ENCODE data around the gene KANSL1. TPM values are rescaled to one million over a fixed set of nuclear protein-coding genes. Genes with fewer than 3 reads are reported as not detected.
"Not testable (repeated sequence)": the region's sequence is repeated elsewhere in the genome, so short reads cannot be mapped to it uniquely, and the experiment has no call there.

The KANSL1 gene
- total RNA-seq, 1 donor from 2014 or later = 102 TPM

- Mint-ChIP-seq H3K4me3 (ENCODE audit: unreplicated experiment) (no peak overlapping the region), H3K4me1 (ENCODE audit: unreplicated experiment) (peaks cover 6% of the 10 kb centered on the region), H3K27me3 (ENCODE audit: unreplicated experiment) (no peaks in the 10 kb centered on the region), H3K27ac (ENCODE audit: unreplicated experiment) (no peak overlapping the region), H3K9me3 (ENCODE audit: unreplicated experiment) (no peaks in the 10 kb centered on the region), H3K36me3 (ENCODE audit: unreplicated experiment) (peaks cover 28% of the 10 kb centered on the region)
- no peak for TF ChIP-seq CTCF (IDR thresholded peaks at IDR 0.05)
- DNase-seq (ENCODE audit: extremely low spot score, unreplicated experiment) = no peak
These were observed 103.8 kb downstream of the KANSL1 start for GRCh38 chr17:46089389-46089965.

GRCh38 chr17:46088595-46088994 lies 104.6 kb downstream of the KANSL1 start:
- no peaks in the 10 kb centered on the region for H3K9me3 Mint-ChIP-seq (ENCODE audit: unreplicated experiment)
- no peak overlapping the region for H3K27ac Mint-ChIP-seq (ENCODE audit: unreplicated experiment)
- H3K27me3 Mint-ChIP-seq (ENCODE audit: unreplicated experiment) = no peaks in the 10 kb centered on the region
- H3K4me3 Mint-ChIP-seq (ENCODE audit: unreplicated experiment) = no peak overlapping the region
- peaks cover 6% of the 10 kb centered on the region for H3K4me1 Mint-ChIP-seq (ENCODE audit: unreplicated experiment)
- no peak for DNase-seq (ENCODE audit: extremely low spot score, unreplicated experiment)
- TF ChIP-seq CTCF (IDR thresholded peaks at IDR 0.05) = no peak
- H3K36me3 Mint-ChIP-seq (ENCODE audit: unreplicated experiment) = peaks cover 28% of the 10 kb centered on the region

- DNase-seq (ENCODE audit: extremely low spot score, unreplicated experiment); H3K9me3 Mint-ChIP-seq (ENCODE audit: unreplicated experiment): not testable (repeated sequence)
These were observed 105.4 kb downstream of the KANSL1 start for GRCh38 chr17:46087871-46088270.

GRCh38 chr17:46086821-46087220 lies 106.4 kb downstream of the KANSL1 start:
- peaks cover 19% of the 10 kb centered on the region for H3K36me3 Mint-ChIP-seq (ENCODE audit: unreplicated experiment)
- no peak for DNase-seq (ENCODE audit: extremely low spot score, unreplicated experiment)
- no peak overlapping the region for H3K27ac Mint-ChIP-seq (ENCODE audit: unreplicated experiment)
- H3K9me3 Mint-ChIP-seq (ENCODE audit: unreplicated experiment) = no peaks in the 10 kb centered on the region
- no peak overlapping the region for H3K4me3 Mint-ChIP-seq (ENCODE audit: unreplicated experiment)
- peaks cover 16% of the 10 kb centered on the region for H3K4me1 Mint-ChIP-seq (ENCODE audit: unreplicated experiment)
- H3K27me3 Mint-ChIP-seq (ENCODE audit: unreplicated experiment) = no peaks in the 10 kb centered on the region
- TF ChIP-seq CTCF (IDR thresholded peaks at IDR 0.05) = no peak

More at GRCh38 chr17:46087871-46088270, 105.4 kb downstream of the KANSL1 start:
- not testable (repeated sequence) for H3K27ac Mint-ChIP-seq (ENCODE audit: unreplicated experiment); H3K27me3 Mint-ChIP-seq (ENCODE audit: unreplicated experiment); H3K4me1 Mint-ChIP-seq (ENCODE audit: unreplicated experiment); H3K4me3 Mint-ChIP-seq (ENCODE audit: unreplicated experiment)
- H3K36me3 Mint-ChIP-seq (ENCODE audit: unreplicated experiment) = peaks cover 23% of the 10 kb centered on the region

- TF ChIP-seq CTCF (IDR thresholded peaks at IDR 0.05) = no peak
These were observed 107.7 kb downstream of the KANSL1 start for GRCh38 chr17:46085522-46085921.

GRCh38 chr17:46082257-46082656 lies 111.0 kb downstream of the KANSL1 start:
- Mint-ChIP-seq H3K27ac (ENCODE audit: unreplicated experiment) (no peak overlapping the region), H3K36me3 (ENCODE audit: unreplicated experiment) (peaks cover 19% of the 10 kb centered on the region), H3K4me3 (ENCODE audit: unreplicated experiment) (no peak overlapping the region), H3K4me1 (ENCODE audit: unreplicated experiment) (peaks cover 21% of the 10 kb centered on the region), H3K27me3 (ENCODE audit: unreplicated experiment) (no peaks in the 10 kb centered on the region), H3K9me3 (ENCODE audit: unreplicated experiment) (no peaks in the 10 kb centered on the region)
- no peak for DNase-seq (ENCODE audit: extremely low spot score, unreplicated experiment)
- TF ChIP-seq CTCF (IDR thresholded peaks at IDR 0.05) = no peak

More at GRCh38 chr17:46085522-46085921, 107.7 kb downstream of the KANSL1 start:
- H3K27ac Mint-ChIP-seq (ENCODE audit: unreplicated experiment) = no peak overlapping the region
- peaks cover 23% of the 10 kb centered on the region for H3K4me1 Mint-ChIP-seq (ENCODE audit: unreplicated experiment)
- H3K36me3 Mint-ChIP-seq (ENCODE audit: unreplicated experiment) = peaks cover 24% of the 10 kb centered on the region
- H3K4me3 Mint-ChIP-seq (ENCODE audit: unreplicated experiment) = no peak overlapping the region
- no peaks in the 10 kb centered on the region for H3K9me3 Mint-ChIP-seq (ENCODE audit: unreplicated experiment)
- H3K27me3 Mint-ChIP-seq (ENCODE audit: unreplicated experiment) = no peaks in the 10 kb centered on the region
- DNase-seq (ENCODE audit: extremely low spot score, unreplicated experiment) = no peak

Measured in osteocyte (in vitro differentiated cells).